Keratinocyte (primary cell): ENCODE measurements around the gene TIGAR.

ENCODE experiments used
- EZH2 ChIP-seq: IDR thresholded peaks from one replicate; pipeline ENCODE4 v1.6.1; 2012; ENCODE audit warnings: inconsistent platforms, mild to moderate bottlenecking, low read length, moderate library complexity
- TF ChIP-seq, protein P1 (sequence below), 3 experiments: IDR thresholded peaks in 1 of 3; conservative IDR thresholded peaks in 1 of 3; optimal IDR thresholded peaks in 1 of 3; 2 replicates in 2 of 3; 3 replicates in 1 of 3; pipeline versions ENCODE3 to v1.5.1; 2011; ENCODE audit warnings: low read length in 3 of 3, mild to moderate bottlenecking in 3 of 3, moderate library complexity in 2 of 3, control low read depth in 1 of 3, inconsistent platforms in 1 of 3; ENCODE audit not compliant: insufficient read depth in 2 of 3; ENCODE audit errors: extremely low read depth in 1 of 3

- TF ChIP-seq, protein P1, sequence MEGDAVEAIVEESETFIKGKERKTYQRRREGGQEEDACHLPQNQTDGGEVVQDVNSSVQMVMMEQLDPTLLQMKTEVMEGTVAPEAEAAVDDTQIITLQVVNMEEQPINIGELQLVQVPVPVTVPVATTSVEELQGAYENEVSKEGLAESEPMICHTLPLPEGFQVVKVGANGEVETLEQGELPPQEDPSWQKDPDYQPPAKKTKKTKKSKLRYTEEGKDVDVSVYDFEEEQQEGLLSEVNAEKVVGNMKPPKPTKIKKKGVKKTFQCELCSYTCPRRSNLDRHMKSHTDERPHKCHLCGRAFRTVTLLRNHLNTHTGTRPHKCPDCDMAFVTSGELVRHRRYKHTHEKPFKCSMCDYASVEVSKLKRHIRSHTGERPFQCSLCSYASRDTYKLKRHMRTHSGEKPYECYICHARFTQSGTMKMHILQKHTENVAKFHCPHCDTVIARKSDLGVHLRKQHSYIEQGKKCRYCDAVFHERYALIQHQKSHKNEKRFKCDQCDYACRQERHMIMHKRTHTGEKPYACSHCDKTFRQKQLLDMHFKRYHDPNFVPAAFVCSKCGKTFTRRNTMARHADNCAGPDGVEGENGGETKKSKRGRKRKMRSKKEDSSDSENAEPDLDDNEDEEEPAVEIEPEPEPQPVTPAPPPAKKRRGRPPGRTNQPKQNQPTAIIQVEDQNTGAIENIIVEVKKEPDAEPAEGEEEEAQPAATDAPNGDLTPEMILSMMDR (optimal IDR thresholded peaks at IDR 0.05 in 1 of 3, IDR thresholded peaks at IDR 0.05 in 1 of 3, conservative IDR thresholded peaks at IDR 0.05 in 1 of 3; ENCODE audit: extremely low read depth in 1 of 3, insufficient read depth in 2 of 3, low read length in 3 of 3) = no peak
- TF ChIP-seq EZH2 = no peak
Measured at GRCh38 chr12:4279198-4279690, 41.8 kb upstream of the TIGAR start.
